Large intestine (tissue), 12 donors: Measurements from ENCODE around the gene KIF21A. TPM values are rescaled to one million over a fixed set of nuclear protein-coding genes. Genes with fewer than 3 reads are reported as not detected.
A peak's percentile ranks its signal among the peaks of the same experiment; 100 is the strongest.
"Not testable (repeated sequence)": the region's sequence is repeated elsewhere in the genome, so short reads cannot be mapped to it uniquely, and the experiment has no call there.

ENCODE experiments used
- DNase-seq, 2 donors: peaks; one replicate each; pipeline versions ENCODE4 v3.0.0 to v3.0.0-alpha.2; 2013
- H3K27ac ChIP-seq: one replicate; pipeline ENCODE4 v1.5.1; 2013; ENCODE audit warnings: low read length
- H3K27me3 ChIP-seq: 2 replicates; pipeline ENCODE4 v1.6.1; 2013; ENCODE audit warnings: low read length; ENCODE audit not compliant: control insufficient read depth, insufficient read depth
- H3K36me3 ChIP-seq: 2 replicates; pipeline ENCODE4 v1.6.1; 2013; ENCODE audit warnings: low read length; ENCODE audit not compliant: control insufficient read depth, insufficient read depth
- H3K4me1 ChIP-seq: one replicate; pipeline ENCODE4 v1.6.1; 2013; ENCODE audit warnings: low read length; ENCODE audit not compliant: control insufficient read depth, insufficient read depth
- H3K4me3 ChIP-seq: one replicate; pipeline ENCODE4 v1.5.1; 2013; ENCODE audit warnings: low read length
- H3K9me3 ChIP-seq: one replicate; pipeline ENCODE4 v1.6.1; 2013; ENCODE audit warnings: mild to moderate bottlenecking, low read depth, low read length, moderate library complexity; ENCODE audit not compliant: control insufficient read depth
- WGBS: methylation state at CpG from one replicate; pipeline ENCODE4 v1.1.5; 2013; ENCODE audit warnings: low lambda C conversion rate; ENCODE audit not compliant: insufficient coverage; 5-methylcytosine and 5-hydroxymethylcytosine counted together
- long read RNA-seq, 11 donors: transcript quantifications; one replicate each; lab custom pipeline, GENCODE V29; 2026
- polyA plus RNA-seq: library from polyadenylated mRNA; unstranded; fragments of 120-200 nt; gene quantifications from one replicate; pipeline ENCODE4 v1.2.1, GENCODE V29; 2013

Gene KIF21A
- 35.5 TPM for polyA plus RNA-seq
- long read RNA-seq, donor 1, result 0 reads
- long read RNA-seq, donor 2, result 0 reads
- long read RNA-seq, donor 3, result 0 reads
- long read RNA-seq, donor 4, result 0 reads
- long read RNA-seq, donor 5, partial matches to known transcripts, result 0 of 1 reads
- long read RNA-seq, donor 5, other reads (novel, unspliced or antisense), result 0 of 1 reads
- long read RNA-seq, donor 6, result 0 reads
- long read RNA-seq, donor 7, partial matches to known transcripts, result 5 of 5 reads
- long read RNA-seq, donor 7, other reads (novel, unspliced or antisense), result 0 of 5 reads
- long read RNA-seq, donor 8, partial matches to known transcripts, result 6 of 8 reads
- long read RNA-seq, donor 8, other reads (novel, unspliced or antisense), result 0 of 8 reads
- long read RNA-seq, donor 9, partial matches to known transcripts, result 7 of 7 reads
- long read RNA-seq, donor 9, other reads (novel, unspliced or antisense), result 0 of 7 reads
- long read RNA-seq, donor 10, partial matches to known transcripts, result 0 of 1 reads
- long read RNA-seq, donor 10, other reads (novel, unspliced or antisense), result 0 of 1 reads
- long read RNA-seq, donor 11, partial matches to known transcripts, result 0 of 1 reads
- long read RNA-seq, donor 11, other reads (novel, unspliced or antisense), result 0 of 1 reads

- Histone ChIP-seq H3K27ac (peak within 1 kb of the TSS; percentile 97), H3K36me3 (no peaks in the 10 kb centered on the region), H3K27me3 (peaks cover 3% of the 10 kb centered on the region), H3K9me3 (no peaks in the 10 kb centered on the region), H3K4me3 (peak within 1 kb of the TSS; percentile 81), H3K4me1 (peaks cover 13% of the 10 kb centered on the region)
- WGBS, result no CpG with 5 or more reads among the region's 72 CpGs
- DNase-seq, result peak; percentile 94 to 97
Observed at GRCh38 chr12:39443081-39443928, at the start of gene KIF21A. Gene KIF21A, minus strand, starts transcription at chr12:39443120. Its CDS starts 150 bp downstream, at chr12:39442970.

- Histone ChIP-seq H3K27ac (no peak overlapping the region), H3K4me1 (no peaks in the 10 kb centered on the region), H3K9me3 (no peaks in the 10 kb centered on the region), H3K27me3 (no peaks in the 10 kb centered on the region), H3K4me3 (no peak overlapping the region), H3K36me3 (no peaks in the 10 kb centered on the region)
- 57% methylated on average over 1 of the region's 1 CpG for WGBS
- no peak for DNase-seq
Observed at GRCh38 chr12:39490500-39491282, 47.8 kb upstream of the KIF21A start.

- no peaks in the 10 kb centered on the region for H3K9me3 ChIP-seq
- no peak overlapping the region for H3K4me3 ChIP-seq
- H3K27ac ChIP-seq, result no peak overlapping the region
- WGBS, result 80% methylated on average over 2 of the region's 7 CpGs
- no peaks in the 10 kb centered on the region for H3K27me3 ChIP-seq
- no peaks in the 10 kb centered on the region for H3K36me3 ChIP-seq
- no peaks in the 10 kb centered on the region for H3K4me1 ChIP-seq
- DNase-seq, result no peak
Observed at GRCh38 chr12:39483597-39483996, 40.7 kb upstream of the KIF21A start.

GRCh38 chr12:39483042-39483441 is 40.1 kb upstream of the KIF21A start:
- Histone ChIP-seq H3K4me3 (no peak overlapping the region), H3K27ac (no peak overlapping the region), H3K36me3 (no peaks in the 10 kb centered on the region), H3K9me3 (no peaks in the 10 kb centered on the region), H3K27me3 (no peaks in the 10 kb centered on the region), H3K4me1 (no peaks in the 10 kb centered on the region)
- DNase-seq, result no peak
- WGBS, result 95% methylated on average over 4 of the region's 4 CpGs

- Histone ChIP-seq H3K36me3 (no peaks in the 10 kb centered on the region), H3K27ac (no peak overlapping the region), H3K4me3 (no peak overlapping the region), H3K4me1 (no peaks in the 10 kb centered on the region), H3K9me3 (no peaks in the 10 kb centered on the region), H3K27me3 (no peaks in the 10 kb centered on the region)
- DNase-seq, result no peak
- no CpG with 5 or more reads among the region's 5 CpGs for WGBS
Observed at GRCh38 chr12:39476894-39477293, 34.0 kb upstream of the KIF21A start.

- Histone ChIP-seq H3K9me3 (no peaks in the 10 kb centered on the region), H3K36me3 (no peaks in the 10 kb centered on the region), H3K27ac (no peak overlapping the region), H3K27me3 (no peaks in the 10 kb centered on the region), H3K4me3 (no peak overlapping the region), H3K4me1 (no peaks in the 10 kb centered on the region)
- DNase-seq, result no peak
- 86% methylated on average over 1 of the region's 4 CpGs for WGBS
Observed at GRCh38 chr12:39476121-39476520, 33.2 kb upstream of the KIF21A start.

GRCh38 chr12:39475136-39475535 is 32.2 kb upstream of the KIF21A start:
- not testable (repeated sequence) for H3K9me3 ChIP-seq, H3K36me3 ChIP-seq, H3K4me3 ChIP-seq, H3K4me1 ChIP-seq, DNase-seq, H3K27me3 ChIP-seq, H3K27ac ChIP-seq
- no CpG with 5 or more reads among the region's 11 CpGs for WGBS

- H3K27me3 ChIP-seq, result no peaks in the 10 kb centered on the region
- DNase-seq, result no peak
- H3K36me3 ChIP-seq, result no peaks in the 10 kb centered on the region
- no peak overlapping the region for H3K4me3 ChIP-seq
- no peak overlapping the region for H3K27ac ChIP-seq
- H3K4me1 ChIP-seq, result no peaks in the 10 kb centered on the region
- no peaks in the 10 kb centered on the region for H3K9me3 ChIP-seq
Observed at GRCh38 chr12:39467432-39467870, 24.5 kb upstream of the KIF21A start.

- Histone ChIP-seq H3K4me1 (no peaks in the 10 kb centered on the region), H3K9me3 (no peaks in the 10 kb centered on the region), H3K36me3 (no peaks in the 10 kb centered on the region), H3K4me3 (no peak overlapping the region), H3K27ac (no peak overlapping the region), H3K27me3 (no peaks in the 10 kb centered on the region)
- no CpG with 5 or more reads among the region's 5 CpGs for WGBS
- no peak for DNase-seq
Observed at GRCh38 chr12:39464976-39465695, 22.2 kb upstream of the KIF21A start.
